COR-L47 (cell line): ENCODE data around the gene KRT6C.
"Not testable (repeated sequence)": the region's sequence is repeated elsewhere in the genome, so short reads cannot be mapped to it uniquely, and the experiment has no call there.

Source experiments
- DNase-seq: peaks from one replicate; lab custom pipeline; 2025; lab: John Stamatoyannopoulos, UW

KRT6C gene

DNA sequence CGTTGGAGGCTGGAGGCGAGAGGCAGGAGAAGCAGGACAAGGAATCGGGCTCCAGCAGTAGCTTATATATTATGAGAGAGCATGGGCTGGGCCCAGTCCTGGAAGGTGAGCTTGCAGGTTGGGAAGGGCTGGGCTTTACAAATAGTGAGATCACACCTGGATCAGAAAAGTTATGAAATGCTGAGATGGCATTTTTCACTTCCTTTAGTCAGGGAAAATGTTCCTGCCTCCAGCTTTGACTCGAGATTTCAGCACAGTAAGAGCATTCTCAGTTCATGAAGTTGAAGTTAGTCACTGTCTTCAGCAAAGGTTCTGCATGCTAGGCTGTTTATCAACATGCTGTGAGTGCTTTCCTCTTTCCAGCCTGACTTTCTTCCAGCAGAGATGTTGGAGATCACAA, at the start of gene KRT6C:
KRT6C (minus strand) TSS at position 38 of the 400 bp plus-strand sequence. CDS start 68 bp downstream, outside the sequence.
- DNase-seq = no peak

DNA sequence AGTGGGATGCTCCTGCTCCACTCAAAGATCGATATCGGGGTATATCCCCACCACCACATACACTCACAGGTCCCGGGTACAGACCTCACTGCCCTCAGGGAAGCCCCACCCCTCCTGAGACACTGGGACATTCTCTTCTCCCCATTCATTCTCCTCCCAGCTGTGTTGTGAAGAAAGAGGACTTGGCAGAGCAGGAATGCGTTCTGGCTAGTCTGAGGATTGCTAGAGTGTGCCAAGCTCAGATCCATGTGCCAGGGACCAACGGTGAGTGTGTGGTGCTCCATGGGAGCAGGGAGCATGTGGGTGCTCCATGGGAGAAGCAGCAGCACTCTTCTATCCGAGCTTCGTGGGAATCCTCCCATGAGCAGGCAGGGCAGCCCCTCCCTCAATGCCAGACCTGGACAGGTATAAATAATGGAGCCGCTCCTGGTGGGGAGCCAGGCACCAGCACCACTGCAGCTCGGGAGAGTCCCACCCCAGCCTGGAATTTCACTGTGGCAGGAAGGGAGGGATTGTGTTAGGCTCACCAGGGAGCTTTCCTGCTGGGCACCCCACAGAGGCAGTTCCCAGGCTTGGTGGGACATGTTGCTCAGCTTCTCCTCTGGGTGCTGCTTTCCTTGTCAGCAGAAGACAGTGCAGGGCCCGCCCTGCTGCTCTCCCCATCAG, 48.9 kb upstream of the KRT6C start:
- DNase-seq = peak; percentile 49

DNA sequence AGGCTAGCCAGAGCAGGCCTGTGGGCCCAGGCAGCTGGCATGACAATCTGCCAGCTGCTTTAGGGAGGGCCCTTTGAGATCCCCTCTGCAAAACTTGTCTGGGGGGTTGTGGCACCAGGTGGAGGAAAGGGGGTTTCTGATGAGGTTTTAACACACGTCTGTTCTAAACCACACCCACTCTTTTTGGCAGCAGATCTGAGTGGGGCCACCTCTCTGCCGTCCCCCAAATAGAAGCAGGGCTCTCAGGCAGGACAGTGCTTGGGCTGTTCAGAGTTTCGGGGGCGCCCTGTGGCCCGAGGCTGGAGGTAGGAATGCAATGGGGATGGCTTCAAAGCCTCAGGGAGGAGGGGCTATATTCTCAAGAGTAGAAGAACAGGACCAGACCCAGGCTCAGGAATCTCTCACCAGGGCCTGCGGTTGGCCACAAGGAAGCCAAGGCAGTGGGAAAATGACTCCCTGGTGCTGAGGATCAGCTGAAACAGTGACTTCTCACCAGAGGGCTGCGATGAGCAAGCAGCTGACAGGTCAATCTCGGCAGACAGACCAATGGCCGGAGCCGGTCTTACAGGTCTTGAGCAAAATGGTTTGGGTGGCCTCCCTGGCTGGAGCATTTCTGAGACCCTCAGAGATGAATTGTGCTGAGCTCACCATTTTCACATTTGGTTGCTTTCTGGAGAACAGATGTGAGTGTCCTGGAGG, 48.1 kb upstream of the KRT6C start:
- no peak for DNase-seq

DNA sequence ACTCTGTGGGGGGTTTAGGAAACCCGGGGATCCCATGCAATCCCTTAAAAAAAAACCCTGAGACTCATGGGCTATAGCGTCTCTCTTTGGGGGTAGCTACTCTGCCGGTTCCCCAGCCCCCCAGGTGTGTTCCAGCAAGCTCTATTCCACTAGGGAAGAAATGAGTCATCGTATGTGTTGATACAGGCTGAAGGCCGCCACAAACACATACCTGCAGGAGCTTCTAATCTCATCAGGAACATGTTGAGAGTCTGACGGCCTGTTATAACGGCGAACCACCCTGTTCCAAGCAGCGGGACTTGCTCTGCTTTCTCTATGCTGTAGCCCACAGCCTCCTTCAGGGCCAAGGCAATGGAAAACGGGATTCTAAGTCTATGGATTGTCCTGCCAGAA, 47.6 kb upstream of the KRT6C start:
- no peak for DNase-seq

DNA sequence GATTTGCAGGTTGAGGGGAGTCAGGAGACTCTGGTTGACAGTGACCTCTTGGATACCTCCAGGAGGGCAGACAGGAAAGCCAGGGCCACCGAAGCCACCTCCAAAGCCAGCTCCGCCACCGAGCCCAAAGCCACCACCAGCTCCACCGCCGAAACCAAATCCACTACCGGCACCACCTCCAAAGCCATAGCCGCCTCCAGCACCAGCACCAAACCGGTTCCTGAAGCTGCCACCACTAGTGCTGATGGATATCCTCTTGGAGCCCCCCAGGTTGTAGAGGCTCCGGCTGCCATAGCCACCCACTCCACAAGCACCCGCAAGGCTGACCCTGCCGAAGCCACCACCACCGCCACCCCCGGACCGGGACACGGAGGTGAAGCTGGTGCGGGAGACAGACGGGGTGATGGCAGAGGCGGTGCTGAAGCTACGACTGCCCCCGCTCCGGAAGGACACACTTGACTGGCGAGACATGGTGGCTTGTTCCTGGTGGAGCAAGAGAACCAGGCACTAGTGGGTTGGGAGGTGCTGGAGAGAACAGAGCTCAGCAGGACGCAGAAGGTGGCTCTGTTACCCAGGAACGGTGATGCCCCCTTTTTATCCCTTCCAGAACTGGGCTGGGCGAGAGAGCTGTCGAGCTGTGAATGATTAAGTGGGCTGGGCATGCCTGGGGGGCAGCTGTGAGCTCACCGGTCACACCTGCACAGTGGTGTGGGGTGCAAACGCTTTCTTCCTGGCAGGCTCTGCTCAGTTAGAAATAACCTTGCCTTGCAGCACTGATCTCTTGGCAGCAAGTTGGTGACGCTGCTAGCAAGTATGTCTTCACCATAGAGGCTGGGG, 46.4 kb upstream of the KRT6C start, which contains the start of gene KRT5:
KRT5 (minus strand) TSS at position 569 of the 837 bp plus-strand sequence; CDS start at position 471, 98 bp downstream.
- no peak for DNase-seq

DNA sequence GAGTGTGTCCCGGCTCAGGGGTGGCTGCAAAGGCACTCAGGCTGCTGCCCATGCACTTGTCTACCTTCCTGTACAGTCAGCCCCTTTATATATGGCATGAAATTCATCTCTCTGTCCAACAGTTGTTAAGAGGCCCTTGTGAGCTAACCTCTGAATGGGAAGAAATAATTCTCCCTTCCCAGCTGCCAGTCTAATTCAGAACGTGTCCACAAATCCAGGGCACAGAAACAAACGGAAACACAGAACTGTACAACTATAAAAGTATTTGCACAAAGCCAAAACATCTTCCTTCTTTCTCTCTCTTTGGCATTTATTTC, 45.7 kb upstream of the KRT6C start:
- no peak for DNase-seq

DNA sequence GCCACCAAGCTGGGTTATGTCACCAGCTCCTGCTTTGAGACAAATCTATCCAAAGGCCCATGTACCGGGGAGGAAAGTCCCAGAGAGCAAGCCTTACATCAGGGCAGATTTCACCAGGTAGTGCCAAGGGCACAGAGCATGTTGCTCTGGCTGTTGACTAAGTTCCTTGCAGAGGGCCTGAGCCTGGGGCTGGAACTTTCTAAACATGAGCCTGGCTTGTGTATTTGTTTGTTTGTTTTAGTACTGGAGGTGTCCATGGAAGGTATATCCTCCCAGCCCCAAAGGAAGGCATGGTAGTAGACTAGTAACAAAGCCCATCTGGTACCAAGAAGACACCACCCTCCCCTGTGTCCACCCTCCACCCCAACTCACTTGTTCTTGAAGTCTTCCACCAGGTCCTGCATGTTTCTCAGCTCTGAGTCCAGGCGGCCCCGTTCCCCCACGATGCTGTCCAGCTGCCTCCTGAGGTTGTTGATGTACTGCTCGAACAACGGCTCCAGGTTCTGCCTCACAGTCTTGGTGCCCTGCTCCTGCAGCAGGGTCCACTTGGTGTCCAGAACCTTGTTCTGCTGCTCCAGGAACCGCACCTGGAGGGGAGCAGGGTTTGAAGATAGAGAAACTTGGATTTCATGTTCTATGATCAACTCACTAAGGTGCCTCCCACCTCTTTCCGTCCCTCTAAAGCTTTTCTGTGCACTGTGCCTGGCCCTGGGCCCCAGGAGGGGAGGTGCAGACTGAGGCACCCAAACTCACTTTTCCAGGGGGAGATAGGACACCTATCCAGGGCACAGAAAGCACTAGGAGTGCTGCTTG, 45.2 kb upstream of the KRT6C start:
- DNase-seq = no peak

DNA sequence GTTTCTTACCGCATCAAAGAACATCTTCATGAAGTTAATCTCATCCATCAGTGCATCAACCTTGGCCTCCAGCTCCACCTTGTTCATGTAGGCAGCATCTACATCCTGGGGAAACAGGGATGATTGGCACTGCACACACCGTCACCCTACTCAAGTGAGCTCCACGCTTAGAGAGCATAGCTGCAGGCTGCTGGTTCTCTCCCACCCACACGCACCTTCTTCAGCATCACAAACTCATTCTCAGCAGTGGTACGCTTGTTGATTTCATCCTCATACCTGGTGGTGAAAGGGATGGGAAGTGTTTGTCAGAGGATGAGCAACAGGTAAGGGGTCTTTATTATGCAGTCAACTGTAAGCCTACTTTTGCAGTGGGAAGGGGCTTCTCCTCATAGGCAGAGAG, 44.3 kb upstream of the KRT6C start:
- no peak for DNase-seq

DNA sequence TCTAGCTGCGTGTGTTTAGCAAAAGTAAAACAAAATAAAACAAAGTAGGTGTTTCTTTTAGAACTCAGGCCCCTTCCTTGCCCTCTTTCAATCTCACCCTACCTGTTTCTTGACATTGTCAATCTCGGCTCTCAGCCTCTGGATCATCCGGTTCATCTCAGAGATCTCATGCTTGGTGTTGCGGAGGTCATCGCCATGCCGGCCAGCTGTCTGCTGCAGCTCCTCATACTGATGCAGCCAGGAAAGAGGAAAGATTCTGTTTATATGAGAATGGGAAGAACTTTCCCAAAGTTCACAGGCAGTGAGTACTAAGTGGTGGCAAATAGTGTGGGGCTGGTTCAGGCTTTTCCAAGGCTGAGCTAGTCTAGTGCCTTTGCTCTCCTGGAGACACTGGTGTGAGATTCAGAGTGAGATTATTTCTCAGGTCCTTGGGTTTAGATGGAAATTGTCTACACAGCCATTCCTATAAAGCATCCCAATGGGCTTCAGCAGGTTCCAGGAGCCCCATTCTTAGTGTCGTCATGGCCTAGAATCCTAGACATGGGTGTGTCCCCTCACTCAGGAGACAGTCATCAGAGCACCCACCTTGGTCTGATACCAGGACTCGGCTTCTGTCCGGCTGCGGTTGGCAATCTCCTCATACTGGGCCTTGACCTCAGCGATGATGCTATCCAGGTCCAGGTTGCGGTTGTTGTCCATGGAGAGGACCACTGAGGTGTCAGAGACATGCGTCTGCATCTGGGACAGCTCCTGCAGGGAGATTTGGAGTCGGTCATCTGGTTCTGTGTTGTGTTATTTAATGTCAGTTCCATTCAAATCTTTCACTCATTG, 43.6 kb upstream of the KRT6C start:
- DNase-seq = no peak

DNA sequence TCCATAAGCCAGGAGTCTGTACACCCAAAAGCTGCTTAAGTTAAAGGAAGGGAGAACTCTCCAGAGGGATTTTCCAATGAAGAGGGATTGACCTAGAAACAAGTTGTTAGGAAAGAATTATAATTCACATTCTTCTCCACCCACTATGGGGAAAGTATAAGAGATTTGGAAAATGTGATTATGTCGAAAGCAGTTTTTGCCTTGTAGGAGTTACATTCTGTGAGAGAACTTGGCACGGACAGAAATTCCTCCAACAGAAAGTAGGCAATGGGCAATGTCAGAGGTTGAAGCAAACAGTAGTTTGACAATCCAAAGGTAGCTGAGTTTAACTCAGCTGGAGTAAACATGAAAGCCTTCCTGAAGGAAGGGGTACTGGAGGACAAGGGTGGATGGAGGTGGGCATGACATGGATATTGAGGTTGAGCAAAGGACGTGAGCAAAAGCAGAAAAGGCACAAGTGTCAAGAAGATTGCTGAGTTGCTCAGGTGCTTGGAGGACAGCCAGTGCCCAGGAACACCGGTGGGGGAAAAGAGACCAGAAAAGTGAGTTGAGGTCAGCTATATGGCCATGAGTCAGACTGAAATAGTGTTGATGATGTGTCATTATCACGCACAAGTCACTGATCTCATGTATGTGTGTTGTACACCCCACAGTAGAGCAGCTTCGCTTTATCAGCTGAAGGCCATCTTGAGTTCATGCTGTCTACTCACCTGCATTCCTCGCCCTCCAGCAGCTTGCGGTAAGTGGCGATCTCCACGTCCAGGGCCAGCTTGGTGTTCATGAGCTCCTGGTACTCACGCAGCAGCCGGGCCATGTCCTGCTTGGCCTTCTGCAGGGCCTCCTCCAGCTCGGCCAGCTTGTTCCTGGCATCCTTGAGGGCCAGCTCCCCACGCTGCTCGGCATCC, 42.6 kb upstream of the KRT6C start:
- no peak for DNase-seq

DNA sequence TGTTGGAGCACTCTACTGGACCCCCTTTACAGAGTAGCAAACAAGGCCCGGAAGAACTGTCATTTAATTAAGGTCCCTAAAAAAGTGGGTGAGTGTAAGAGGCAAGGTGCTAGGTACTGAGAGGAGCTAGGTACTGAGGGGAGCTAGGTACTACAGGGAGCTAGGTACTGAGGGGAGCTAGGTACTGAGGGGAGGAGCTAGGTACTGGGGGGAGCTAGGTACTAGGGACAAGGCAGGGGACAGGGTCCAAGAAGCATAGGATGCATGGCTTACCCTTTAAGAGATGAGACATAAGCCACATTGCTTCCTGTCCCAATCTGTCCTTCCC, 41.7 kb upstream of the KRT6C start:
- no peak for DNase-seq

DNA sequence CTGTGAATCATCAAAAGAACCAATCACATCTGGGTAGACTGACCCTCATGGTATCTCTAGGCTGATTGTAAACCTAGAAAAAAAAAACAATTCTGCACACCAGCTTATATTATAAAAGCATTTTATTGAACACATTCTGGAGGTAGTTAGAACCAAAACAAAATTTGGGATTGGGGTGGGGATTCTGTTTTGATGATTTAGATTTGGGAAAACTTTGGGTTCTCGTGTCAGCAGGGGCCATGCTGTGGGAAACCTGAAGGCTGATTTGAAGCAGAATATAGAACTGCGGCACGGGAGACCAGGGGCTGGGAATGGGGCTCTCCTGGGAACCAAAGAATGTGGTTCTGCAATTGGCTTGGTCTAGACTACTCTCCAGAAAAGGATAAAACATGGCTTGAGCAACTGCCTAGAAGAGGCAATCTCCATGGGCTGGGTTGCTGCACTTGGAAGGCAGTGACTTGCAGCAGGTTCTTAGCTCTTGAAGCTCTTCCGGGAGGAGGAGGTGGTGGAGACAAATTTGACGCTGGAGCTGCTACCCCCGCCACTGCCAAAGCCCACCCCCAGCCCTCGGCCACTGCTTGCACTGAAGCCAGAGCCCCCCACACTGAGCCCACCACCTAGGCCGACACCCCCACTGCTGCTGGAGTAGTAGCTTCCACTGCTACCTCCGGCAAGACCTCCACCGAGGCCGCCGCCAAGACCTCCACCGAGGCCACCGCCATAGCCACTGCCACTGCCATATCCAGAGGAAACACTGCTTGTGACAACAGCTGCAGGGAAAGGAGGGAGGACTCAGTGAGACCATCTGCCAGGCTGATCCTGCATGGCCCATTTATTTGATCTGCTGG, 41.1 kb upstream of the KRT6C start:
- DNase-seq = no peak

DNA sequence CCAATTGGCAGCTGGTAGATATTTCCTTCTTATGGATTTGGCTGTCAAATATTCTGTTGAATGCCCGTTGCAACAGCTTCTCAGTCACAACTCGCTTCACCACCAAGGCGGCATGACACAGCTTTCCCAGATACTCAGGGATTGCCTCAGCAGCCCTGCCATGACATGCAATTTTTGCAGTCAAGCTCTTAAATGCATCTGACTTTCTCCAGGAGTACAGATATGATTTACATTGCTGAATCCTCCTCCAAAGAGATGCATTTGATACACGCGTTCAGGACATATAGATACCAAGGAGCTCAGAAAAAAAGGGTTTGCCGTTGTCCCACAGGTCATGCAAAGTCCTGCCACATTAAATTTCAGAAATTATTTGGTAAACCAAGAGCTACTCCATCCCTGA, 40.1 kb upstream of the KRT6C start:
- no peak for DNase-seq

DNA sequence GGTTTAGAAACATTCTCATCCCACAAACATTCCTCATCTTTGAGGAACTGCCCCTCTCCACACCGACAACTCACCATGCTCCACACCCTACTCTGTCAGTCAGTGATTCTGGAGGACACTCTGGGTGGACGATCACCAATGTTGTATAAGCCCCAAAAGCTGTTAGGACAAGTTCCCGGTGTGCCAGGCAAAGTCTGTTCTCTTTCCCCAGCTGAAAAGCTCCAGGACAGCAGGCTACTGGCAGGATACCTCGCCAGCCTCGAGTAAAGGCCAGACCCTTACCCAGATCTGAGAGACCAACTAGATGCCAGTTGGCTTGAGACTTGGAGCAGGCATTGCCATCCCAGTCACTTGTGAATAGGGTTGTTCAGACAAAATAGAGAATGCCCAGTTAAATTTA, 34.6 kb upstream of the KRT6C start:
- DNase-seq = no peak

DNA sequence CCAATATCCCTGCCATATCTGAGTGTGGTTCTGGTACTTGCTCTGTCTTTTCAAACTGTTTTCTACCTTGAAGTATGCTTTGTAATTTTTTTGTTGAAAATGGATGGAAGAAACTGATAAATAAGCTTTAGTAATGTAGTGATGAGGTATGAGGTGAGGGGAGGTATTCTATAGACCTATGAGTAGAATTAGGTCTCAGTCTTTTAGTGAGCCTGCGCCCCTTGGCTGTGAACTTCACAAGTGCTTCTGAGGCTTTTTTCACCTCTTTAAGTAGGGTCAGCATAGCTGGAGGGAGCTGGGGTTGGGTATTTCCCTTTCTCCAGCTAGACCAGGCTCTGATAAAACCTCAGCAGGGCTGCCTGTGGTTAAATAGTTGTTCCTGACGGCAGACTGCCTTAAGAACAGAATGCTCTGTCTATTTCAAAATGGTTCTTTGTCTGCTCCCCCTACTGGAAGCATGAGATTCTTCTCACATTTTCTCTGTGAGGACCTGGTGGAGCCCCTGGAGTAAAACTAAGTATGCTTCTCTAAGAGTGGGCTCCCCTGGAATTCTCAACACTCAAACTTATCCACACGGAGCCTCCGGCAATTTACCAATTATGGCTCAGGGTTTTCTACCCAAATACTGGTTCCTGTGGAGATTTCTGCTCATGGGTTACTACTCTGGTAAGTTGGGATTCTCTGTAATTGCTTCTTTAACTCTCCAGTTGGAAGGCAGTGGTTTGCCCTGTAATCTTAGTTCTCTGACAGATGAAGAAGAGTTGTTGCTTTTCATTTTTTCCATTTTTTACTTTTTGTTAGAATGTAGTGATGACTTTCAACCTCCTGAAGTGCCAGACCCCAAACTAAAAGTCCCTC, 33.5 kb upstream of the KRT6C start:
- peak; percentile 42 for DNase-seq

DNA sequence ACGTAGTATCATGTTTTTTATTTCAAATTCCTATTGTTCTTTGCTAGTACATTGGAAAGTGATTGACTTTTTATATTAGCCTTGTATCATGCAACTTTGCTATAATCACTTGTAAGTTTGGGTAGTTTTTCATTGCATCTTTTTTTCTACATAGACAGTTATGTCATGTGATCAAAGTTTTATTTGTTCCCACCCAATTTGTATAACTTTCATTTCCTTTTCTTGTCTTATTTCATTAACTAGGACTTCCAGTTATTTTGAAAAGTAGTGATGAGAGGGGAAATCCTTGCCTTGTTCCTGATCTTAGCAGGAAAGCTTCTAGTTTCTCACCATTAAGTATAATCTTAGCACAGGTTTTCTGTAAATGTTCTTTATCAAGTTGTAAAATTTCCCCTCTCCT, 29.3 kb upstream of the KRT6C start:
- DNase-seq = no peak

DNA sequence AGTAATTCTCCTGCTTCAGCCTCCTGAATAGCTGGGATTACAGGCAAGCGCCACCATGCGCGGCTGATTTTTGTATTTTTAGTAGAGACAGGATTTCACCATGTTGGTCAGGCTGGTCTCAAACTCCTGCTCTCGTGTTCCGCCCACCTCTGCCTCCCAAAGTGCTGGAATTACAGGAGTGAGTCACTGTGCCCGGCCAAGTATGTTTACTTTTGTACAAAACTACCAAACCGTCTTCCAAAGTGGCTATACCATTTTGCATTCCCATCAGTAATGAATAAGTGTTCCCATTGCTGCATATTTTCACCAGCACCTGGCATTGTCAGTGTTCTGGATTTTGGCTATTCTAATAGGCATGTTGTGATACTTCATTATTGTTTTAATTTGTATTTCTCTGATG, 27.9 kb upstream of the KRT6C start:
- no peak for DNase-seq

DNA sequence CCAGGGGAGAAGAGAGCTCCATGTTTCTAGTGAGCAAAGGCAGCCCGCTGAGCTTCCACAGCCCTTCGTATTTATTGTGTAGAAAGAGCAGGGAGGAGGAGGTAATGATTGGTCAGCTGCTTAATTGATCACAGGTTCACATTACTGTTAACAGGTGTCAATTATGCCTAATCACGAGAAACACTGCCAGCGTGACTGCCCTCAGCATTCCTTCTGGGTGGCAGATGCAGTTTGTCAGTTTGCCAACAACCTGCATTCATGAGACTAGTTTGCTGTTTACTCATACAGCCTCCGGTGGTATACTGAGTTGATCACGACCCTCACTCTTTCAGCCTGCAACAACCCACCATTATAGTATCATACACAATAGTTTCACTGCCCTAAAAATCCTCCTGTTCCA, 27.0 kb upstream of the KRT6C start:
- not testable (repeated sequence) for DNase-seq
